Smooth muscle cell (in vitro differentiated cells): Measurements from ENCODE around the gene FAF1. TPM values are rescaled to one million over a fixed set of nuclear protein-coding genes. Genes with fewer than 3 reads are reported as not detected.

Source experiments
- DNase-seq: peaks from one replicate; lab custom pipeline; 2025; ENCODE audit not compliant: unreplicated experiment; lab: John Stamatoyannopoulos, UW
- H2AFZ ChIP-seq: fragments of 200-600 bp; sonication (generic); 2 replicates; pipeline ENCODE4 v1.6.0; 2016; ENCODE audit warnings: antibody characterized with exemption, low read depth, mild to moderate bottlenecking
- H3F3A ChIP-seq: fragments of 200-600 bp; sonication (generic); 2 replicates; pipeline ENCODE4 v1.6.0; 2017; ENCODE audit warnings: antibody characterized with exemption, low read depth
- H3K27ac ChIP-seq: fragments of 200-600 bp; sonication (generic); 2 replicates; pipeline ENCODE4 v1.5.1; 2016; ENCODE audit warnings: low read depth, mild to moderate bottlenecking
- H3K27me3 ChIP-seq: fragments of 200-600 bp; sonication (generic); 2 replicates; pipeline ENCODE4 v1.6.1; 2016; ENCODE audit warnings: low read depth, mild to moderate bottlenecking
- H3K36me3 ChIP-seq: fragments of 200-600 bp; sonication (generic); 2 replicates; pipeline ENCODE4 v1.5.1; 2016; ENCODE audit warnings: low read depth
- H3K4me1 ChIP-seq: fragments of 200-600 bp; sonication (generic); 2 replicates; pipeline ENCODE4 v1.5.1; 2016; ENCODE audit warnings: low read depth
- H3K4me2 ChIP-seq: fragments of 200-600 bp; sonication (generic); 2 replicates; pipeline ENCODE4 v1.6.0; 2016; ENCODE audit warnings: mild to moderate bottlenecking
- H3K4me3 ChIP-seq: fragments of 200-600 bp; sonication (generic); 2 replicates; pipeline ENCODE4 v1.5.1; 2016; ENCODE audit warnings: mild to moderate bottlenecking
- H3K79me2 ChIP-seq: fragments of 200-600 bp; sonication (generic); 2 replicates; pipeline ENCODE4 v1.6.0; 2016; ENCODE audit warnings: low read depth, mild to moderate bottlenecking
- H3K9ac ChIP-seq: fragments of 200-600 bp; sonication (generic); 2 replicates; pipeline ENCODE4 v1.6.0; 2016; ENCODE audit warnings: low read depth
- H3K9me3 ChIP-seq: fragments of 200-600 bp; sonication (generic); replicated peaks from 2 replicates; pipeline ENCODE4 v1.5.1; 2016; ENCODE audit warnings: low read depth
- H4K20me1 ChIP-seq: fragments of 200-600 bp; sonication (generic); 2 replicates; pipeline ENCODE4 v1.6.0; 2016; ENCODE audit warnings: low read depth
- CTCF ChIP-seq: fragments of 200-600 bp; sonication (generic); IDR thresholded peaks from 2 replicates; pipeline ENCODE4 v1.5.1; 2017; ENCODE audit warnings: borderline replicate concordance, mild to moderate bottlenecking, antibody characterized with exemption; ENCODE audit not compliant: insufficient read depth, poor library complexity, severe bottlenecking
- WGBS: methylation state at CpG from one replicate; pipeline ENCODE4 v1.1.7; 2016; ENCODE audit warnings: low lambda C conversion rate; 5-methylcytosine and 5-hydroxymethylcytosine counted together
- polyA plus RNA-seq: library from polyadenylated mRNA; unstranded; fragments of >200 nt; fragmentation: Nextera tagmentation; extraction: Ambion mirVana; gene quantifications from 2 replicates; pipeline ENCODE4 v1.2.1, GENCODE V29; 2016
- total RNA-seq: library from RNA; depleted of rRNA; stranded (reverse); fragments of >200 nt; gene quantifications from 2 replicates; pipeline ENCODE4 v1.2.3, GENCODE V29; 2014

FAF1 gene
- total and polyA plus RNA-seq, 2 experiments from 2014 or later: 51.5 to 51.6 TPM

DNA sequence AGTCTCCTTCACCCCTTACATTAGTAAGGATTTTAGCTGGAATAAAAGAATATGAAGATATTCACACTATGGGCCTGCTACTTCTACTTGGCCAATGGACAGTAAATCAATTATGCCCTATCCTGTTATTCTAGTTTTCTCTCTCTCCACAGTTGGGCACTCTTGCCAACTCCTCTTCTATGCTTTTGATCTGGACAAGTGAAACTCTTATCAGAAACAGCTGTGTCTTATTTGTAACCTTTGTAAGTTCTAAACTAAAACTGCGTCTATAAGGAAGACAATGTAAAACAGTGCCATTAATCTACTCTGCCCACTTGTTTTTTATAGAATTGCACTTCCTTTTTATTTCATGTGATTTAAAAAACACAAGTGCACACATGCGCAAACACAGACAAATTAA is 292.8 kb downstream of the FAF1 start:
- H3K4me1 ChIP-seq: peaks cover 25% of the 10 kb centered on the region
- no peaks in the 10 kb centered on the region for H3K27me3 ChIP-seq
- H3F3A ChIP-seq: no peaks in the 10 kb centered on the region
- no peaks in the 10 kb centered on the region for H3K36me3 ChIP-seq
- no peak overlapping the region for H3K9ac ChIP-seq
- no peak overlapping the region for H2AFZ ChIP-seq
- WGBS: 90% methylated on average over 2 of the region's 2 CpGs
- TF ChIP-seq CTCF: no peak
- no peak overlapping the region for H3K4me2 ChIP-seq
- DNase-seq: no peak
- no peaks in the 10 kb centered on the region for H3K79me2 ChIP-seq
- no peaks in the 10 kb centered on the region for H3K9me3 ChIP-seq
- H3K27ac ChIP-seq: no peak overlapping the region
- H3K4me3 ChIP-seq: no peak overlapping the region
- no peaks in the 10 kb centered on the region for H4K20me1 ChIP-seq

DNA sequence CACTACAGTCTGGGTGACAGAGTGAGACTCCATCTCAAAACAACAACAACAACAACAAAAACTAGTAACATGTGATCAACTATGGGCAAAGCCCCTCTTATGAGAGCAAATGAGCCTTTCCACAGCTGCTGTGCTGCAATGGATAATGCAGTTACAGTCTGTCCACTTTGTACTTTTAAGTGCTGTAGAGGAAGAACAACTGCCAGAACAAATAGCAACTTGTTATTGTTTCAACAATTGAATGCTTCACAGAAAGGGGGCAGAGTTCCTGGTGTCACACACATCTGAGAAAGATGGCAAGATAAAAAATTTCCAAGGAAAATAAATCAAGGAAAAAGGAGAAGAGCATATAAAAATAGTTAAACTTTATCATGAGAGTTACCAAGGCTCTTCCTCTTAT is 293.2 kb downstream of the FAF1 start:
- Histone ChIP-seq H3K4me2 (no peak overlapping the region), H3K27me3 (no peaks in the 10 kb centered on the region), H3K36me3 (no peaks in the 10 kb centered on the region), H2AFZ (no peak overlapping the region), H3K9me3 (no peaks in the 10 kb centered on the region), H3K4me1 (peaks cover 29% of the 10 kb centered on the region), H3K79me2 (no peaks in the 10 kb centered on the region), H3F3A (no peaks in the 10 kb centered on the region), H3K27ac (no peak overlapping the region), H4K20me1 (no peaks in the 10 kb centered on the region), H3K4me3 (no peak overlapping the region), H3K9ac (no peak overlapping the region)
- no peak for TF ChIP-seq CTCF
- DNase-seq: no peak

DNA sequence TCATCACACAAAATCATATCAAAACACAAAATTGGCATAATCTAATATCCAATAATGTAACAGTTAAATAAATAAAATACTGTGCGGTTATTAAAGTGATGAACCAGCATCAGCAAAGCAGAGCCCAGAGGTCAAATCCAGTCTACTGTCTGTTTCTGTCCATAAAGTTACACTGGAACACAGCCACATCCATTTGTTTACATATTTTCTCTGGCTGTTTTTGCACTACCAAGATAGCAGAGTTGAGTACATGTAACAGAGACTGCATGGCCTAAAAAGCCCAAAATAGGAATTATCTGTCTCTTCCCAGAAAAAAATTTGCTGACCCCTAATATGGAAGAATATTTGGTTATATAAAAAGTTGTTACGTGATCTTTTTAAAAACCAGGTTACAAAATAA is 294.7 kb downstream of the FAF1 start:
- no peak overlapping the region for H3K4me3 ChIP-seq
- no peak overlapping the region for H2AFZ ChIP-seq
- no peaks in the 10 kb centered on the region for H3K36me3 ChIP-seq
- H3K9me3 ChIP-seq: no peaks in the 10 kb centered on the region
- H3K27me3 ChIP-seq: no peaks in the 10 kb centered on the region
- 75% methylated on average over 2 of the region's 2 CpGs for WGBS
- no peak for TF ChIP-seq CTCF
- no peak overlapping the region for H3K27ac ChIP-seq
- H3K9ac ChIP-seq: no peak overlapping the region
- H3F3A ChIP-seq: no peaks in the 10 kb centered on the region
- no peaks in the 10 kb centered on the region for H3K79me2 ChIP-seq
- DNase-seq: no peak
- peaks cover 33% of the 10 kb centered on the region for H3K4me1 ChIP-seq
- no peaks in the 10 kb centered on the region for H4K20me1 ChIP-seq
- no peak overlapping the region for H3K4me2 ChIP-seq

GRCh38 chr1:50661626-50662025 is 298.4 kb downstream of the FAF1 start:
- Histone ChIP-seq H3K4me1 (peaks cover 26% of the 10 kb centered on the region), H3K4me3 (no peak overlapping the region), H3K79me2 (no peaks in the 10 kb centered on the region), H4K20me1 (peaks cover 5% of the 10 kb centered on the region), H3K9me3 (no peaks in the 10 kb centered on the region), H3K4me2 (no peak overlapping the region), H3K27ac (no peak overlapping the region), H3K36me3 (no peaks in the 10 kb centered on the region), H2AFZ (no peak overlapping the region), H3K9ac (no peak overlapping the region), H3K27me3 (no peaks in the 10 kb centered on the region), H3F3A (no peaks in the 10 kb centered on the region)
- WGBS: 70% methylated on average over 5 of the region's 5 CpGs
- no peak for TF ChIP-seq CTCF
- no peak for DNase-seq
